ENCODE data around the gene SCUBE2. TPM values are rescaled to one million over a fixed set of nuclear protein-coding genes. Genes with fewer than 3 reads are reported as not detected.
"Not testable (repeated sequence)": the region's sequence is repeated elsewhere in the genome, so short reads cannot be mapped to it uniquely, and the experiment has no call there.

Gene SCUBE2
- total and polyA plus RNA-seq, 2 donors, result 2.1 to 2.5 TPM

- H3K36me3 ChIP-seq (ENCODE audit: control insufficient read depth in 2 of 2, insufficient read depth in 2 of 2, low read length in 1 of 2), result no peaks in the 10 kb centered on the region
- DNase-seq (ENCODE audit: low read depth in 6 of 9, low spot score in 9 of 9), result no peak
- no peaks in the 10 kb centered on the region for H3K4me1 ChIP-seq (ENCODE audit: control insufficient read depth in 2 of 2, insufficient read depth in 2 of 2, low read length in 2 of 2)
- H3K27ac ChIP-seq (ENCODE audit: low read depth in 1 of 2, low read length in 1 of 2), result no peak overlapping the region
- H3K9me3 ChIP-seq (ENCODE audit: control insufficient read depth in 2 of 2, insufficient read depth in 1 of 2, low read length in 1 of 2), result no peaks in the 10 kb centered on the region
- H3K4me3 ChIP-seq (ENCODE audit: low read length in 2 of 2), result no peak overlapping the region
- H3K27me3 ChIP-seq (ENCODE audit: control insufficient read depth in 2 of 2, insufficient read depth in 1 of 2, low read length in 1 of 2), result no peaks in the 10 kb centered on the region
- WGBS, result 97% methylated on average over 4 of the region's 4 CpGs
Observed at GRCh38 chr11:9013373-9013772, 78.0 kb downstream of the SCUBE2 start.

GRCh38 chr11:9009538-9009937 is 81.9 kb downstream of the SCUBE2 start:
- peaks cover 13 to 32% of the 10 kb centered on the region in 2 donors for H3K27me3 ChIP-seq (ENCODE audit: control insufficient read depth in 2 of 2, insufficient read depth in 1 of 2, low read length in 1 of 2)
- H3K36me3 ChIP-seq (ENCODE audit: control insufficient read depth in 2 of 2, insufficient read depth in 2 of 2, low read length in 1 of 2); H3K4me1 ChIP-seq (ENCODE audit: control insufficient read depth in 2 of 2, insufficient read depth in 2 of 2, low read length in 2 of 2); H3K27ac ChIP-seq (ENCODE audit: low read depth in 1 of 2, low read length in 1 of 2); DNase-seq (ENCODE audit: low read depth in 6 of 9, low spot score in 9 of 9); H3K4me3 ChIP-seq (ENCODE audit: low read length in 2 of 2); H3K9me3 ChIP-seq (ENCODE audit: control insufficient read depth in 2 of 2, insufficient read depth in 1 of 2, low read length in 1 of 2): not testable (repeated sequence)
- 100% methylated on average over 1 of the region's 1 CpG for WGBS

DNA sequence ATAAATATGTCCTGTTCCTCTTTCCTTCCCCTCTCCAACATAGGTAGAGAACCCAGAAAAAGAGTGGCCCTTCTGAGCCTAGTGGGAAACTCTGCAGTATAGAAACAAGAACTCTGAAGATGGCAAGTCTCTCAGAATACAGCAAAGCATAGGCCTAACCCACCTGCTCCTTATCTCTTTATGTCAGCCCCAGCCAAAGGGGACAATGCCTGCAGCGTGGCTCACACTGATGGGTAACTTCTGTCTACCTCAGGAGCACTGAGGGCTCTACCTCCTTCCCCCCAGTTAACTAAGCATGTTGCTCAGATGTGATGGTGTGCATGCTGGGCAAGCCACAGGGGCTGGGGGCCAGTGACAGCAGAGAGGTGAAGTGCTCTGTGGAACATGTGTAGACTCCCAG is 82.7 kb downstream of the SCUBE2 start:
- no peaks in the 10 kb centered on the region for H3K9me3 ChIP-seq (ENCODE audit: control insufficient read depth in 2 of 2, insufficient read depth in 1 of 2, low read length in 1 of 2)
- H3K4me1 ChIP-seq (ENCODE audit: control insufficient read depth in 2 of 2, insufficient read depth in 2 of 2, low read length in 2 of 2), result peaks cover 9 to 11% of the 10 kb centered on the region in 2 donors
- no peaks in the 10 kb centered on the region for H3K36me3 ChIP-seq (ENCODE audit: control insufficient read depth in 2 of 2, insufficient read depth in 2 of 2, low read length in 1 of 2)
- H3K27ac ChIP-seq (ENCODE audit: low read depth in 1 of 2, low read length in 1 of 2), result no peak overlapping the region
- DNase-seq (ENCODE audit: low read depth in 6 of 9, low spot score in 9 of 9), result no peak
- no peak overlapping the region for H3K4me3 ChIP-seq (ENCODE audit: low read length in 2 of 2)
- H3K27me3 ChIP-seq (ENCODE audit: control insufficient read depth in 2 of 2, insufficient read depth in 1 of 2, low read length in 1 of 2), result peaks cover 19 to 41% of the 10 kb centered on the region in 2 donors
- 90% methylated on average over 1 of the region's 1 CpG for WGBS

DNA sequence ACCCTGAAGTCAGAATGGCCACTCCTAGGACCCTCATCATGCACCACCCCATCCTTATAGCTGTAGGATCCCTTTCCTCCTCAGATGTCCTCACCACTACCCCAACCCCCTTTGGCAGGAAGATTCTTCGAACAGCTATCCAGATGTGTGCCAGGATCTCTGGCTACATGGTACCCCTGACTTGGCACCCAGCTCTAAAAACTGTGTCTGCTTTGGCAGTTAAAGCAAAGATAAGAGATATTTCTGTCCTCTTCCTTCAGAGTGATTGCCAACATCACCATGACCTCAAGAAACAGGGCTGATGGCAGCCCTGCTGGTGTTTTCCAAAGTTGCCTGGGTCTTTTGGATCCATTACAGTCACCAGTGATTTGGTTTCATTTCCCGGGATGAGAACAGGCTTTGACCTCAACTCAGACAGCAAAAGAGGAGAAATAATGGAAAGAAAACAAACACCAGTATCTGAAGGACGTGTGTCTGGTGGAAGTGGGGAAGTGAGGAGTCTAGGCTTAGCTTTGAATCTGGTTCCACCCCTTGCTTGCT is 83.3 kb downstream of the SCUBE2 start:
- no peaks in the 10 kb centered on the region for H3K9me3 ChIP-seq (ENCODE audit: control insufficient read depth in 2 of 2, insufficient read depth in 1 of 2, low read length in 1 of 2)
- peaks cover 21 to 47% of the 10 kb centered on the region in 2 donors for H3K27me3 ChIP-seq (ENCODE audit: control insufficient read depth in 2 of 2, insufficient read depth in 1 of 2, low read length in 1 of 2)
- DNase-seq (ENCODE audit: low read depth in 6 of 9, low spot score in 9 of 9), result no peak
- H3K4me1 ChIP-seq (ENCODE audit: control insufficient read depth in 2 of 2, insufficient read depth in 2 of 2, low read length in 2 of 2), result peaks cover 15 to 17% of the 10 kb centered on the region in 2 donors
- no peak overlapping the region for H3K27ac ChIP-seq (ENCODE audit: low read depth in 1 of 2, low read length in 1 of 2)
- no peaks in the 10 kb centered on the region for H3K36me3 ChIP-seq (ENCODE audit: control insufficient read depth in 2 of 2, insufficient read depth in 2 of 2, low read length in 1 of 2)
- H3K4me3 ChIP-seq (ENCODE audit: low read length in 2 of 2), result no peak overlapping the region
- 89% methylated on average over 3 of the region's 3 CpGs for WGBS

GRCh38 chr11:9005087-9005486 is 86.3 kb downstream of the SCUBE2 start:
- 91% methylated on average over 4 of the region's 4 CpGs for WGBS
- H3K27me3 ChIP-seq (ENCODE audit: control insufficient read depth in 2 of 2, insufficient read depth in 1 of 2, low read length in 1 of 2), result peaks cover 30 to 60% of the 10 kb centered on the region in 2 donors
- no peaks in the 10 kb centered on the region for H3K36me3 ChIP-seq (ENCODE audit: control insufficient read depth in 2 of 2, insufficient read depth in 2 of 2, low read length in 1 of 2)
- H3K4me3 ChIP-seq (ENCODE audit: low read length in 2 of 2), result no peak overlapping the region
- H3K27ac ChIP-seq (ENCODE audit: low read depth in 1 of 2, low read length in 1 of 2), result no peak overlapping the region
- DNase-seq (ENCODE audit: low read depth in 6 of 9, low spot score in 9 of 9), result no peak
- H3K4me1 ChIP-seq (ENCODE audit: control insufficient read depth in 2 of 2, insufficient read depth in 2 of 2, low read length in 2 of 2), result peaks cover 18 to 26% of the 10 kb centered on the region in 2 donors
- no peaks in the 10 kb centered on the region for H3K9me3 ChIP-seq (ENCODE audit: control insufficient read depth in 2 of 2, insufficient read depth in 1 of 2, low read length in 1 of 2)

DNA sequence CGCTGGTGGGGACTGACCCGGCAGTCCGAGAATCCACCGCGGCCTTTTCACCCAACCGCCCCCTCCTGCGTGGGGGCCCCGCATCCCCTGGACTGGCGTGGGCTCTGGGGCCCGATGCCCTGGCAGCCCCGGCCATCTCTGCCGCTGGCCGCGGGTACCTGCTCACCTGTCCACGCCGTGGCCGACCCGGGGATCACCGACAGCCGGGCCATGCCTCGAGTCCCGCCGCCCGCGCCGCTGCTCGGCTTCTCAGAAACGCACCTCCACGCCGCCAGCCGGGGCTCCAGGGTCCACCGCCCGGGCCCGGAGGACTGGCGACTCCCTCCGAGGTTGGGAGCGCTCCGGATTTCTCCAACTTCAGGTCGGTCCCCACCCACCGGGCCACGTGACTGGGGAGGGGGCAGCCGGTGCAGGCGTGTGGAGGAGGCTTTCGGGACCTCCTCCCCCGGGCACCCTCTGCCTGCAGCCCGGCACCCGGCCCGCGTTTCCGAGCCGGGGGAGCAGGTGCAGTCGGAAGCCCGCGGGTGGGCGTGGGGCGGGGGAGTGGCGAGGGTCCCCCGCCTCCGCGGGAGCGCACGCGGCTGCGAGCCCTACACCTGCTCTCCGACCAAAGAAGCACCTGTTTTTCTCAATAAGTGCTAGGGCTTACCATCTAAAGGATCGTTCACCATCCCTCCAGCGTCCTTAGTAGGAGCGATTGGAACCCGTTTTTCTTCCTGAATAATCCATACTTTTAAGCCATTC is 87.0 kb downstream of the SCUBE2 start:
- DNase-seq (ENCODE audit: low read depth in 6 of 9, low spot score in 9 of 9), result peak in 6 of 9 donors; percentile 34 to 72 (median 46)
- Histone ChIP-seq H3K9me3 (ENCODE audit: control insufficient read depth in 2 of 2, insufficient read depth in 1 of 2, low read length in 1 of 2) (no peaks in the 10 kb centered on the region), H3K36me3 (ENCODE audit: control insufficient read depth in 2 of 2, insufficient read depth in 2 of 2, low read length in 1 of 2) (no peaks in the 10 kb centered on the region), H3K27me3 (ENCODE audit: control insufficient read depth in 2 of 2, insufficient read depth in 1 of 2, low read length in 1 of 2) (peaks cover 30 to 60% of the 10 kb centered on the region in 2 donors), H3K4me3 (ENCODE audit: low read length in 2 of 2) (peak overlapping the region; percentile 19 to 47), H3K4me1 (ENCODE audit: control insufficient read depth in 2 of 2, insufficient read depth in 2 of 2, low read length in 2 of 2) (peaks cover 18 to 26% of the 10 kb centered on the region in 2 donors), H3K27ac (ENCODE audit: low read depth in 1 of 2, low read length in 1 of 2) (no peak overlapping the region)
- 5% methylated on average over 69 of the region's 69 CpGs for WGBS

GRCh38 chr11:9003573-9004182 is 87.7 kb downstream of the SCUBE2 start, which contains the start of gene NRIP3:
TSS of gene NRIP3 (minus strand) at chr11:9004001. CDS start at chr11:9003935, 66 bp downstream.
- Histone ChIP-seq H3K27ac (ENCODE audit: low read depth in 1 of 2, low read length in 1 of 2) (no peak within 1 kb of the TSS), H3K4me3 (ENCODE audit: low read length in 2 of 2) (peak within 1 kb of the TSS; percentile 20 to 47), H3K36me3 (ENCODE audit: control insufficient read depth in 2 of 2, insufficient read depth in 2 of 2, low read length in 1 of 2) (no peaks in the 10 kb centered on the region), H3K9me3 (ENCODE audit: control insufficient read depth in 2 of 2, insufficient read depth in 1 of 2, low read length in 1 of 2) (no peaks in the 10 kb centered on the region), H3K4me1 (ENCODE audit: control insufficient read depth in 2 of 2, insufficient read depth in 2 of 2, low read length in 2 of 2) (peaks cover 18 to 26% of the 10 kb centered on the region in 2 donors), H3K27me3 (ENCODE audit: control insufficient read depth in 2 of 2, insufficient read depth in 1 of 2, low read length in 1 of 2) (peaks cover 30 to 60% of the 10 kb centered on the region in 2 donors)
- under 1% methylated on average over 83 of the region's 83 CpGs for WGBS
- DNase-seq (ENCODE audit: low read depth in 6 of 9, low spot score in 9 of 9), result peak in 7 of 9 donors; percentile 45 to 85 (median 73)

DNA sequence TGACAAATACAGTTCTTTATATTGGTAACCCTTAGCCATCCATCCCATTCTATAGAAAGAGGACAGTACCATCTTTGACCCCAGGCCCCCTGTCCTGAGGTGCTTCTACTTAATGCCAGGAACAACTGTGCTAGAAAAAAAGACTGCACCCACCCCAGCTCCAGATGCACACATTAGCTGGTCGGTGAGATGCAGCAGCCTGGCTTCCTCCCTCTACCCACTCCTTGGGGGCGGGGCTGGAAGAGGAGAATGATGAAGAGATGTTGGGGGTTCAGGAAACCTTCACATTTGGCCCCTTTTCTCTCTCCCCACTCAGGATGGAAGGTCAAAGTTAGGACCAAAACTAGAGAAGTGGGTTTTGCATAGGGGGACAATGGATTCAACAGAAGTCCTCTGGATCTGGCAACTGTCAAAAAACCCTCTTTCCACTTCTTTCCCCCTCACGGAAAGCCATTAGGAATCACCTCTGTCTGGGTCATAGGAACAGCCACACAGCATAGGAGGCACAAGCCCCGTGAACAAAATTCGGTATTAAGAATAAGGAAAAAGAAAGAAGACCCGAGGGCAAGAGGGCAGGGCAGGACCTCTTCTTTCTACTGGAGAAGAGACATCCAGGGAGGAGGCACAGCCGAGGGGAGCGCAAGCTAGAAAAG is 88.4 kb downstream of the SCUBE2 start:
- H3K36me3 ChIP-seq (ENCODE audit: control insufficient read depth in 2 of 2, insufficient read depth in 2 of 2, low read length in 1 of 2), result no peaks in the 10 kb centered on the region
- peaks cover 30 to 58% of the 10 kb centered on the region in 2 donors for H3K27me3 ChIP-seq (ENCODE audit: control insufficient read depth in 2 of 2, insufficient read depth in 1 of 2, low read length in 1 of 2)
- DNase-seq (ENCODE audit: low read depth in 6 of 9, low spot score in 9 of 9), result peak in 3 of 9 donors; percentile 13 to 46 (median 17)
- H3K9me3 ChIP-seq (ENCODE audit: control insufficient read depth in 2 of 2, insufficient read depth in 1 of 2, low read length in 1 of 2), result no peaks in the 10 kb centered on the region
- peaks cover 18 to 26% of the 10 kb centered on the region in 2 donors for H3K4me1 ChIP-seq (ENCODE audit: control insufficient read depth in 2 of 2, insufficient read depth in 2 of 2, low read length in 2 of 2)
- no peak overlapping the region for H3K27ac ChIP-seq (ENCODE audit: low read depth in 1 of 2, low read length in 1 of 2)
- H3K4me3 ChIP-seq (ENCODE audit: low read length in 2 of 2), result peak overlapping the region; percentile 20 to 47
- 8% methylated on average over 8 of the region's 8 CpGs for WGBS

Data from thymus (tissue), 11 donors.